Measurements from ENCODE around the gene GPHN. TPM values are rescaled to one million over a fixed set of nuclear protein-coding genes. Genes with fewer than 3 reads are reported as not detected.

GPHN gene
- 12.4 to 25.0 TPM (median 17.5 TPM) in 3 replicates for total RNA-seq
- long read RNA-seq, full-length matches to known transcripts = 3 of 4 reads
- long read RNA-seq, partial matches to known transcripts = 0 of 4 reads
- long read RNA-seq, other reads (novel, unspliced or antisense) = 1 of 4 reads

- Mint-ChIP-seq H3K4me1 (ENCODE audit: low read depth) (peaks cover 15% of the 10 kb centered on the region), H3K9me3 (ENCODE audit: low read depth) (no peaks in the 10 kb centered on the region), H3K36me3 (ENCODE audit: low read depth) (no peaks in the 10 kb centered on the region), H3K27ac (ENCODE audit: unreplicated experiment) (peak within 1 kb of the TSS; percentile 98), H3K4me3 (ENCODE audit: unreplicated experiment) (peak within 1 kb of the TSS; percentile 78), H3K27me3 (ENCODE audit: low read depth) (no peaks in the 10 kb centered on the region)
- peak; percentile 98 for DNase-seq (ENCODE audit: low spot score)
- TF ChIP-seq CTCF (IDR thresholded peaks at IDR 0.05) = peak; percentile 69
Observed at GRCh38 chr14:66507722-66508546, at the start of gene GPHN. GPHN (plus strand) TSS chr14:66508147.

GRCh38 chr14:66459603-66460002 lies 48.3 kb upstream of the GPHN start:
- no peaks in the 10 kb centered on the region for H3K4me1 Mint-ChIP-seq (ENCODE audit: low read depth)
- no peak for DNase-seq (ENCODE audit: low spot score)
- H3K4me3 Mint-ChIP-seq (ENCODE audit: unreplicated experiment) = no peak overlapping the region
- no peaks in the 10 kb centered on the region for H3K27me3 Mint-ChIP-seq (ENCODE audit: low read depth)
- H3K27ac Mint-ChIP-seq (ENCODE audit: unreplicated experiment) = no peak overlapping the region
- H3K36me3 Mint-ChIP-seq (ENCODE audit: low read depth) = peaks cover 1% of the 10 kb centered on the region
- H3K9me3 Mint-ChIP-seq (ENCODE audit: low read depth) = peaks cover 16% of the 10 kb centered on the region
- no peak for TF ChIP-seq CTCF (IDR thresholded peaks at IDR 0.05)

- TF ChIP-seq CTCF (IDR thresholded peaks at IDR 0.05) = no peak
Observed at GRCh38 chr14:66464261-66464660, 43.7 kb upstream of the GPHN start.

GRCh38 chr14:66468778-66469367 lies 39.1 kb upstream of the GPHN start:
- Mint-ChIP-seq H3K9me3 (ENCODE audit: low read depth) (peaks cover 13% of the 10 kb centered on the region), H3K27me3 (ENCODE audit: low read depth) (no peaks in the 10 kb centered on the region), H3K4me1 (ENCODE audit: low read depth) (no peaks in the 10 kb centered on the region), H3K27ac (ENCODE audit: unreplicated experiment) (no peak overlapping the region), H3K36me3 (ENCODE audit: low read depth) (no peaks in the 10 kb centered on the region), H3K4me3 (ENCODE audit: unreplicated experiment) (no peak overlapping the region)
- no peak for DNase-seq (ENCODE audit: low spot score)
- no peak for TF ChIP-seq CTCF (IDR thresholded peaks at IDR 0.05)

More at GRCh38 chr14:66464261-66464660, 43.7 kb upstream of the GPHN start:
- H3K36me3 Mint-ChIP-seq (ENCODE audit: low read depth) = no peaks in the 10 kb centered on the region
- peaks cover 2% of the 10 kb centered on the region for H3K9me3 Mint-ChIP-seq (ENCODE audit: low read depth)
- no peak overlapping the region for H3K27ac Mint-ChIP-seq (ENCODE audit: unreplicated experiment)
- no peak overlapping the region for H3K4me3 Mint-ChIP-seq (ENCODE audit: unreplicated experiment)
- no peaks in the 10 kb centered on the region for H3K27me3 Mint-ChIP-seq (ENCODE audit: low read depth)
- no peaks in the 10 kb centered on the region for H3K4me1 Mint-ChIP-seq (ENCODE audit: low read depth)
- DNase-seq (ENCODE audit: low spot score) = no peak

- no peaks in the 10 kb centered on the region for H3K4me1 Mint-ChIP-seq (ENCODE audit: low read depth)
- no peak for TF ChIP-seq CTCF (IDR thresholded peaks at IDR 0.05)
- H3K27ac Mint-ChIP-seq (ENCODE audit: unreplicated experiment) = no peak overlapping the region
- no peaks in the 10 kb centered on the region for H3K27me3 Mint-ChIP-seq (ENCODE audit: low read depth)
- peaks cover 16% of the 10 kb centered on the region for H3K9me3 Mint-ChIP-seq (ENCODE audit: low read depth)
- DNase-seq (ENCODE audit: low spot score) = no peak
- H3K4me3 Mint-ChIP-seq (ENCODE audit: unreplicated experiment) = no peak overlapping the region
- no peaks in the 10 kb centered on the region for H3K36me3 Mint-ChIP-seq (ENCODE audit: low read depth)
Observed at GRCh38 chr14:66471584-66471983, 36.4 kb upstream of the GPHN start.
